NCI-H1436 (cell line): ENCODE results near the gene ONECUT1.

Experiments used
- DNase-seq: peaks from one replicate; lab custom pipeline; 2025; lab: John Stamatoyannopoulos, UW

The ONECUT1 gene

DNA sequence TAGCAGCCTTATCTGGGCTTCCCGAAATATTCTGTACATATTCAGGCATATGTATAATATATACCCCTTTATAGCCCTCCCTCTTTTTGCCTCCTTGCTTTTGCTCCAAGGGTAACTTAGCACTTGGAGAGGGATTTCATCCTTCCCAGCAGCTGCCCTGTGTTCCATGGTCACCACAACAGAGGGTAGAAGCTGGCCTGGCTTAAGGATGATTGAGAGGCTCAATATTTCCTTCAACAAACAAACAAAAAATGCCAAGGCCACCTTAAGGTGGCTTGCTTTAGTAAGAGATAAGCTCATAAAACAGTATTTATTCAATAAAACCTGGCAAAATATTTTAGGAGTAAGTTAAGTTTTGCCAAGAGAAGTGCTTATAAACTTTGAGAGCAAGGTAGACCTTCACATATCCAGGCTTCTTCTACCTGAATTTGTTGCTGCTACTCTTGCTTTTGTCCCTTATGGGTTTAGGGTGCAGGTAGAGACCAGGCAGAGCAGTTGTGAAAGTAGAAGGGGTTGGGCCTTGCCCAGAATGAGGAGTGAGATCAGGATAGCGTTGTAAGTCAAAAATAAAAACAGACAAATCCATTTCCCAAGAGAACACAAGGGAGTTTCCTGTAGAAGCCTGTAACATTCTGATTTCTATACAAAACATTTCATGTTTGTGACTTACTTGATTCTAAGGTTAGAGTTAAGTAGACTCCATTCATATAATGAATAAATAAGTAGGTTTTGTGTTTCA, 58.2 kb downstream of the ONECUT1 start:
- DNase-seq, result no peak

DNA sequence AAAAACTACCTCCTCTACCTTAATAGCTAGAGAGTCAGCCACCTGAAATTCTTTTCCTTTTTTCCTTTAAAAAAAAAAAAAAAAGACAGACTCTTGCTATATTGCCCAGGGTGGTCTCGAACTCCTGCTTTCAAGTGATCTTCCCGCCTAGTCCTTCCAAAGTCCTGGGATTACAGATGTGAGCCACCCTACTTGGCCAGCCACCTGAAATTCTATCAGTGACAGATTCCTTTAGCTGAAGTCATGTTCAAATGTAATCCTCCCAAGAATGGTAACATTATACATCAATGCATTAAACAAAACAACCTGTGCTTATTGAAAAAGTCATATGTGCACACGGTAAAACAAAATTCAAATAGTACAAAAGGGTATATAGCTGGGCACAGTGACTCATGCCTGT, 59.1 kb downstream of the ONECUT1 start:
- no peak for DNase-seq

DNA sequence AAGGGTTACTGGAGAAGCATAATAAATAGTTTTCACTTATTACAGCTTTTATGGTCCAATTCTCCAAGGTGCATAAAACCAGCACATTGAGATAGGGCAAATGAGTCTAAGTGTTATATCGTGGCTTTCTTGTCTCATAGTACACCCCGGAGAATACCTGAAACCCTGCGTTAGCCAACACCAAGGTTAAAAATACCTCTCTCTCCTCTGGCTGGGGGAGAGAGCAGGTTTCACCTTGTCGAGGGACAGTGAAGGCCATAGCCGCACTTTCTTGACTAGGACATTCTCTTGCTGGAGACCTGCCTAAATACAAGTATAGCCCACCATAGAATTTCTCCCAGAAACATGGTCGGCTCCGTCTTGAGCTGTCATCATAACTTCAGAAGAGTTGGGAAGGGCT, 59.5 kb downstream of the ONECUT1 start:
- no peak for DNase-seq

DNA sequence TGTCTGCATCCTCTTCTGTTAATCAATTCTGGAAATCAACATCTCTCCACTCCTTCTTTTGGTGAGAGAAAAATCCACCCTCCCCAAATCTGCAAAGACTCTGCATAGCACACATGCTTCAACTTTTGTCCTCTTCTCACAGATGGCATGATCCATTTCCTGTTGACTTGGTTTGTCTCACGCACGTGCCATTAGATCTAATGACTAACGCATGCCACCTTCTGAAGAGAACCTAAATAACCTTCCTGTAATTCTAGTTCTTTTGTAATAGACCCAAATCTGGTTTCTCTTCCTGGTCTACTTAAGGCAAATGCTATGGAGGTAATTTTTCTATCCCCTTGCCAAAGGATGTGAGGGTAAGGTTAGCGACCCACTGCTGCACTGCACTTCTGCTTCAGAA, 60.0 kb downstream of the ONECUT1 start:
- no peak for DNase-seq

DNA sequence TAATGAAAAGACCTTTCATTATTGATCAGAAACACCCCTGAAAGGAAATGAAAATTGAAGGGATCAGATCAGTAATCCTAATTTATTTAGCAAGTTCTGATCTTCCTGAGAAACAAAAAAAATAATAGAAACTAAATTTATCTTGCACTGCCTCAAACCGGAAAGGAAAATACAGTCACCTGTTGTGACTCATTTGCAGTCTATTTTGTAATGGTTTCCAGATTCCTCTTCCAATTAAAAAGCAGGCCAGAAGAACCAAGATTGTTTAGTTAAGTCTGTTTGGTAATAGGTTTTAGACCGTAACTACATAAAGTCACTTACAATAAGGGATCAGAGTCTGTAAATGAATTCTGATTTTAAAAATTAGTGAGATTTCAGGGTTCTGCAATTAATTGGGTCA, 61.2 kb downstream of the ONECUT1 start:
- DNase-seq, result no peak

DNA sequence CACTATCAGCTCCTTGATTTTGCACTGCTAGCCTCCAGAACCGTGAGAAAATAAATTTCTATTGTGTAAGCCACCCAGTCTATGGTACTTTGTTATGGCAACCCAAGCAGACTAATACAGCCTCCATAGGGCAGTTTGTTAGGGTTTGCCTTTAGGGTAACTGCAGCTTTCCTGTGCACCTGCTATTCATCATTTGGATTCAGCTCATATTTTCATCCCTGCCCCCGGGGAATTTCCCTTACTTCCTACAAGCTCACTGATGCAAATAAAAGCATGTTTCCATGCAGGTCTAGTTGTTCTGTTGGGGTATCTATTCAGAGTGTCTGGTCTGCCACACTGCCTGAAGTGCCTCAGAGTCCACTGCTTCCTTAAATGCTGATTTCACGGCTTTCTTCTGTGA, 62.3 kb downstream of the ONECUT1 start:
- DNase-seq, result peak; percentile 4

DNA sequence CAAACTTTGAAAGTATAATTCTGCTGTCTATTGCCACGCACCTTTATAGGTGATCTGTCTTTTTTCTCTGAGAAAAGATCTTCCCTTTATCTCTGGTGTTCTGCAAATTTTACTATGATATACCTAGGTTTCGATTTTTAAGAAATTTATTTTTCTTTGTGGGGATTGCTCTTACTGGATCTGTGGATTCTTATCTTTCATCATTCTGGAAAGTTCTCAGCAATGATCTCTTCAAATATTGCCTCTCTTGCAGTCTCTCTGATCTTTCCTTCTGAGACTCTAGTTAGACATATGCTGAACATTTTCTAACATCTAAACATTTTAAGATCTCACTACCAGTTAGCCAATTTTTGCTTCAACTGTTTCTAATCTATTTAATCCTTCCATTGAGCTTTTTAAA, 63.9 kb downstream of the ONECUT1 start:
- no peak for DNase-seq

DNA sequence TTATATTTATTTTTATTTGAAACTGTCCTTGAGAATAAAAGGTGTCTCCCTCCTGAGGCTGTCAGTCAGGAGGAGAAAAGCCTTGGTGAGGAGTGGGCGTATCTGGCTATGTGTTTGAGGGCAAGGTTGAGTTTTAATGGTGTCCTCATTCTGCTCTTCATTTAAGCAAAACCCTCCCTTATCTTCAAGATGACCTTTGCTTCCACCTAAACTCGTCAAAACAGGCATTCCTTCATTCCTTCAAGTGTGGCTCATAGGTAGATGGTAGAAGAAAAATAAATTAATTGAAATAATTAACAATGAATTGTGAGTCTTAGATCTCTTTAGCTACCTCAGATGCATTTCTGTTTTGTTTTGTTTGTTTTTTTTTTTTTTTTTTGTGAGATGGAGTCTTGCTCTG, 71.6 kb downstream of the ONECUT1 start:
- no peak for DNase-seq

DNA sequence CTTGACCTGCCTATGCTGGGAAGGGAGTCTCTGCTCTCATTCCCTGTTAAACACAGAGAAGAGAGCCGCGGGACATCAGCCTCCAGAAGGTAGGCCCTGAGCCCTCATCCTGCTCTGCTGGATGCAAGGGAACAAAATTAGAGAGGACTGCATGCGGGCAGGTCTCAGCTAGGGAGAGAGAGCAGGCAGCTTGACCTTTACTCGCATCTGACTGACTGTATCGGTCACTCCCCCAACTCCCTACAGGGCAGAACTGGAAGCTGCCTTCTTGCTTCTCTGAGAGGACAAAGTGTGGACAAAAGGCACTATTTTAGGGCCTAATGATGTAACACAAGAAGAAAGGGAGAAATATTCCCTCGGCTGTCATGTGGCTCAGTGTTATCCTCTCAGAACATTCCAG, 72.2 kb downstream of the ONECUT1 start:
- no peak for DNase-seq

DNA sequence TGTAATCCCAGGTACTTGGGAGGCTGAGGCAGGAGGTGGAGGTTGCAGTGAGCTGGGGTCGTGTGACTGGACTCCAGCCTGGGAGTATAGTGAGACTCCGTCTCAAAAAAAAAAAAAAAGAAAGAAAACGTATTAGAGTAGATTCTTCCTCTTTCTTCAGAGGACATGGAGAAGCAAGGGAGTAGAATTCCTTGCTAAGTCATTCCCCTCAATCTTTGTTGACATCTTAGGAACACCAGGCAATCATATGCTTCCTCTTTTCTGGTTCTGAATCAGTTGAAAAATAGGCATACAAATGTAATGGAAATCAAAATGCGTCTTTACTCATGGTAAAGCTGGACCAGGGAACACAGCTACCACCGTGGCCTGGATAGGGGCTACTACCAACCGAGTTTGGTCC, 72.7 kb downstream of the ONECUT1 start:
- DNase-seq, result no peak

DNA sequence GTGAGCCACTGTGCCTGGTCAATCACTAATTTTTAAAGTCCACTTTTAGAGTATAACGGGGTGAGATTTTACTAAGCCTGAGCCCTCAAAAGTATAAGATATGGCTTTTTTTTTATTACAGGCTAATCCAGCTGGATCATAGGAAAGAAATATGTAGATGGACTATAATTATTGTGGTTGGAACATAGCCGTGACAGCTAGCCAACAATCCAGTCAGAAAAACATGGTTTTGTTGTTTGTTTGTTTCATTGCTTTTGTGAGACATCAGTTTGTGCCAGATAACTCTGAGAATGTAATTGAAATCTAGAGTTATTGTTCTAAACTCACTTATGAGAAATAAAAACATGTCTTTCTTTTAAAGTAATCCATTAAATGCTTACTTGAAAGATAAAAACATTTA, 73.6 kb downstream of the ONECUT1 start:
- DNase-seq, result no peak

DNA sequence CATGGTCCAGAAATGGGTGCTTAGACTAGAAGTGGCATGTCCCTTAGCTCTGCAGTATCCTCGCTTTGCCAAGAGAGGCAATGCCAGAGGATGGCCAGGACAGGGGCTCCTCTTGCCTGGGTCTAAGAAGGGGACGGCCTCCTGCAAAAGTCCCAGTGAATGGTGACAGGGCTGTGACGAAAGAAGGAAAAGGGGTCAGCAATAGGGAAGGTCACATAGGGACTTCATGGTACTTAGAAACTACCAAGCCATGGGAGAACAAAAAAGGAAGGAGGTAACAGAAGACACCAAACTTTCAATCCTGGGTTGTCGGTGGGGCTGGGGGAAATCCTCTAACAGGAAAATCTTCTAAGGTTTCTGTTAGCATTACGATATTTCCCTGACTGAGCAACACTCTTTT, 74.7 kb downstream of the ONECUT1 start:
- DNase-seq, result no peak

DNA sequence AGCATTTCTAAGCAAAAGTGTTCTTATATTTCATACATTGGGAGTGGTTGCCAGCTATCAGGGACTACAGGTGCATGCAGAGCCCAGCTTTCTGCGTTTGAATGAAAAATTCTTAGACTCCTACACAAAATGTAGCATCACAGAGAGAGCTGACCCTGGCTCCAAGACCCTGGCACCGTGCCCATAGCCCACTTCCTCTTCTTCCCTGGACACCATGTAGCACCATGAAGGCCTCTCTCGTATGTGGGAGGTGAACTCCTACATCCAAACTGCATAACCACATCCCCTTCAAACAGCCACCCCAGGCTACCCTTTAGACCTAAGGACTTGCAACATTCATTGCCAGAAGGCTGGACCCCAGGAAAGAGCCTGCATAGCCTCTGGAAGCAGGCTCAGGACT, 75.2 kb downstream of the ONECUT1 start:
- DNase-seq, result no peak

DNA sequence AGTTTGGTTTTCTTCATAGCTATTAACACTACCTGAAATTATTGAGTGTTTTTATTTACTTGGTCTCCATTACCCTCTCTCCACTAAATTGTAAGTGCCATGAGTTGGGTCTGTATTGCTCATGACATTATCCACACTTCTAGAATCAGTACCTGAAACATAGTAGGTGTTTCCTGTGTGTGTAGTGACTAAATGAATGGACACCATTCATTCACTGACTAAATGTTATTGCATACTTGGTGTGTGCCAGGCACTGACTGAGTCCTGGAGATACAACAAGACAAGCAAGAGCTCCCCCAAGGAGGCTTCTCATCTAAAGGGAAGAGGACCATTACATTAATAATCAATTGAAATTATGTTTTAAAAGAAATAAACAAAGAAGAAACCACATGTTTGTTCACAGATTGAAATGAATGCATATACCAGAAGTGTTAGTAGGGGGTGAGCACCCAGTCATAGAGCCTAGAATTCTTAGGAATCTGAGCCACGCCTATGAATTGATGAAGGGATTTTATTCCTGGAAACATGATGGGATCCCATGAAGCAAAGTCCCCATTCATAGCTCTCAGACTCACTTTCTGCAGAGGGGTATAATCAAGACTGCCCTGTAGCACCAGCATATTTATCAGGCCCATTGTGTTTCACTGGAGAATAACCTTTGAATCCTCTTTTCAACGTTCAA, 79.3 kb downstream of the ONECUT1 start:
- DNase-seq, result no peak

DNA sequence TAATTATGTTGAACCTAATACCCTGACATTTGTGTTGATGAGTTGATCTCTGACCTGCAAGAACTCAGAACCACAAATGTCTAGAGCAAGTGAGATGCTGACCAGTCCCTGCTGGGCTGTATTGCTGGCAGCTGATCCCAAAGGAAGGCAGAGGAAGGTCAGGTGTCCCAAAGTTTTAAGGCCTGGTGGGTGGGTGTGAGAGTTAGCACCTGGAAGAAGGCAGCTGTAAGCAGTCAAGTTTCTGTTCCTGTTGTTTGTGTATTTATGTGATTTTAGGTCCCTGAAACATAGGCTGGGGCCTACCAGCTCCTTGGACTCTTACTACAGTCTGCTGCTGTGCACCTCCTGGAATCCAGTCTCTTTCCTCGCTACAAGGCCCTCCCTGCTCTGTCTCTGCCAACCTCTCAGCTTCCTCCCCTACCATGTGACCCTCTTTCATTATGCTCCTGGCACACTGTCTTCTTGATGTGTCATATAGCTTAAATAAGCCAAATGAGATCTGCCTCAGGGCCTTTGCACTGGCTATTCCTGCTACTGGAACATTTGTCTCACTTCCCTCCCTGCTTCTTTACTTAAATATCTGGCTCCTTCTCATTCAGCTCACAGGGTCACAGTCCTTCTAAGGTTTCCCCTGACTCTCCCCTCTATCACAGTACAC, 80.0 kb downstream of the ONECUT1 start:
- DNase-seq, result no peak

DNA sequence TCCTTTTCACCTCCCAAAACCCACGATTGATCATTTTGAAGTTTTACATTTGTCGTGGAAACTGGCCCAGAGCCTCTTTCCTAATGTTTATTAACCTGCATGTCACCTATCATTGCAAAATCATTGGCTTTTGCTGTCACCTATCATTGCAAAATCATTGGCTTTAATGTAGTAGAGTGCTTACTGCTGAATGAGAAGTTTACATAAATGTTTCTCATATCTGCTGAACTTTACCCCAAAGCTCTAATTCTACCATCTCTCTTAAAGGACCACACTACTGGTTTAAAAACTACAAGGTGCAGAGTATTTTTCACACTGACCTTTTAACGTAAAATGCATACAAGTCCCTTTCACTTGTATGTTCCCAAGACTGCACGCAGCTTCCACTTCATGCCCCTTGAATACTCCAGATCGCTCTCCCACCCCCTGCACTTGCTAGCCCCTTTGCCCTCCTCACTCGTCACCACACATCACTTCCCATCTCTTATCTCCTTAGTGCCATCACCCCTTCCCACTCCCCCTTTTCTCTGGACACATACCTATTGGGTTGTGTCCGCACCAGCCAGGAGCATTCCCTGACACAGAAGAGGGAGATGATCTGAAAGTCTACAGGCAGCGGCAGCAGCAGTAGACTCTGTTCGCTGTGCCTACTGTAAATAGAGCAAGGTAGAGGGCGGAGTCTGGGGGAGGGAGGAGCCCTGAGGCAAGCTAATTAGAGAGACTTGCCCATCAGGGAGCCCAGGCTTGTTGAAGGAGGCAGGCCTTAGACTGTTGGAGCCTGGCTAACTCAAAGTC, 80.8 kb downstream of the ONECUT1 start:
- DNase-seq, result peak; percentile 60
